NCI-H187 treated with DMSO at 0.1 percent for 48 hours (cell line): ENCODE results near the gene ZNF300.
"Not testable (repeated sequence)": the region's sequence is repeated elsewhere in the genome, so short reads cannot be mapped to it uniquely, and the experiment has no call there.

Experiments
- DNase-seq: peaks from one replicate; lab custom pipeline; 2025; lab: John Stamatoyannopoulos, UW

The ZNF300 gene

DNA sequence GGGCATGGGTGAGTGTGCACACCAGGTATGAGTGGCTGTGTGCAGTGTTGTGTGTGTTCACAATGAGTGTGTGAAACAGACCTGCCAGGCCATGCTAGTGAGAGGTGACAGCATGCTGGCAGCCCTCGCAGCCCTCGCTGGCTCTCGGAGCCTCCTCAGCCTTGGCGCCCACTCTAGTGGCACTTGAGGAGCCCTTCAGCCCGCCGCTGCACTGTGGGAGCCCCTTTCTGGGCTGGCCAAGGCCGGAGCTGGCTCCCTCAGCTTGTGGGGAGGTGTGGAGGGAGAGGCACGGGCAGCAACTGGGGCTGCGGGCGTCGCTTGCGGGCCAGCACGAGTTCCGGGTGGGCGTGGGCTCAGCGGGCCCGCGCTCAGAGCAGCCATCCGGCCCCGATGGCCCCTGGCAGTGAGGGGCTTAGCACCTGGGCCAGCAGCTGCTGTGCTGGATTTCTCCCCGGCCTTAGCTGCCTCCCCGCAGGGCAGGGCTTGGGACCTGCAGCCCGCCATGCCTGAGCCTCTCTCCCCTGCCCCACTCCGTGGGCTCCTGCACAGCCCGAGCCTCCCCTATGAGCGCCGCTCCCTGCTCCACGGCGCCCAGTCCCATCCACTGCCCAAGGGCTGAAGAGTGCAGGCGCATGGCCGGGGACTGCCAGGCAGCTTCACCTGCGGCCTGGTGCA is 59.5 kb downstream of the ZNF300 start:
- DNase-seq: not testable (repeated sequence)
